Inferior parietal cortex (tissue), 1 donor: ENCODE results near the gene SIRT3.
"Not testable (repeated sequence)": the region's sequence is repeated elsewhere in the genome, so short reads cannot be mapped to it uniquely, and the experiment has no call there.

ENCODE experiments used
- DNase-seq: peaks from one replicate; pipeline ENCODE4 v3.0.0-alpha.2; 2016; ENCODE audit errors: extremely low spot score

The SIRT3 gene

DNA sequence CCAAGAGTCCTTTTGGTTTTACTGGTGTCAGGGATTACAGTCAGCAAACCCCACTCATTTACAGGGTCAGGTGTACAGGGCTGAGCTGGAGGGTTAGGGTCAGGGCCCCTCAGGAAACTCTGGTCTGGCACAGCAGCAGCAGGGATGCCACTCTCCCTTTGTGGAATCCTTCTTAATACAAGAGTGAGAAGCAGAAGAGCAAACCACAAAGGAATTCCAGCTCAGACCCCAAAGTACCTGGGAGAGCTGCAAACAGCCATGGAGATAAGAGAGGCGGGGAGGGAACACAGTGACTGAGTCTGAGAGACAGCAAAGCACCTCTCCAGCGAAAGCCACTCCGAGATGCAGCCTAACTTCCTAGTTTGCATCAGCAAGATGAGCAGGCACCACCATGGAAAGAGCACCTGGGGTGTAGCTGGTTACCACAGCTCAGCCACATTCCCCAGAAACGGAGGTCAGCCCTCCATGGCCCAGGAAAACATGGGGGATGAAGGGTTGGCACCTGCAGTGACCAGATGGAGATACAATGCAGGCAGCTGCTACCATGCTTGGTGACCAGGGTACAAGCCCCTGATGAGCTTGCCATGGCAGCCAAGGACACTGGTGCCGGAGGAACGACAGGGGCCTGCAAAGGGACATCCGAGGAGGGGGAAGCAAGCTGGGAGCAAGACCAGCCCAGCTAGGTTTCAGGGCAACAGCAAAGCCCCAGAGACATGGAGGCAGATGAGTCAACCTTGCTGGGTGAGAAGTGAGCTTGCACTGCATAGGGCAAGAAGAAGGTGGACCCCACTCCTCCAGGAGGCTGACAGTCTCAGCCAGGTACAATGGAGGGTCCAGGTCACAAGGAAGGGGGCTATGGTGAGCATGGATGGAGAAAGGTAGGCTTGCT is 32.8 kb downstream of the SIRT3 start:
- no peak for DNase-seq

DNA sequence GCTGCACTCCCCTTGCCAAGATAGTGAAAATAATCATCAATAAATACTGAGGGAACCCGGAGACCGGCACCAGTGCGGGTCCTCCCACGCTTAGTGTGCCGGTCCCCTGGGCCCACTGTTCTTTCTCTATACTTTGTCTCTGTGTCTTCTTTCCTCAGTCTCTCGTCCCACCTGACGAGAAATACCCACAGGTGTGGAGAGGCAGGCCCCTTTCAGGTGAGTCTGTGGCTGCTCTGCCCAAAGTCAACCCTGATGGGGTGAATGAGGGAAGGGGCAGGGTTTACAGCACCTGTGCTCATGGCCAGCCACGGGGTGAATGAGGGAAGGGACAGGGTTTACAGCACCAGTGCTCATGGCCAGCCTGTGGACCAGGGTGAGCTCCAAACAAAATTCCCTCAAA is 33.7 kb downstream of the SIRT3 start:
- no peak for DNase-seq

- DNase-seq, result no peak
These were observed 34.2 kb downstream of the SIRT3 start for GRCh38 chr11:201966-202365.

DNA sequence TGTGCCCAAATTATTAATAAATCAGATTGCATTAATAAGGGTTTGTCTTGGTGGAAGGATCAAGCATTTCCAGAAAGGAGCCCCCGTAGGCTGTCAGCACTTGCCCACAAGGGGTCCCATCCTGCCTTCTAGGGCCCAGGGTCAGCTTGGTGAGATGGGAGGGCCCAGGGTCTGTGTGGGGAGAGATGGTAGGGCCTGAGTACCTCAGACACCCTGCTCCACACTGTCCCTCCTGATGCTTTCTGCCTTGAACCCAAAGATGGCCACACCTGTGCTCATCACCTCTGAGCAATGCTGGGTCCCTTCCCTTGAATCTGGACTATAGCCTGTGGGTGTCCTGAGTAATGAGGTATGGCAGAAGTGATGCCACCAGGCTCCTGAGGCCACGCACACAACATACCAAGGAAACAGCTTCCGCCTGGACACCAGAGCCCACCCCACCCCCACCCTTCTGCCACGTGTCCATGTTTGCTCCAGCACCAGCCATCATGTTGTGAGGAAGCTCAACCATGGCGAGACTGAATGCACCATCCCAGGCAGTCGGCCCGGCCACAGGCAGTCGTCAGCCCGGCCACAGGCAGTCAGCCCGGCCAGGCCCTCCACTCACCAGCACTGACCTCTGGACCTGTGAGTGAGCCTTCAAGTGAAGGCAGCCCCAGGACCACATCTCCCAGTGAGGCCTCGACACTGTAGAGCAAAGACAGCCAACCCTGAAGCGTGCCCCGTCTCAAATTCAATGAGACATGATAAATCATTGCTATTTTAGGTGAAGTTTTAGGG is 35.7 kb downstream of the SIRT3 start:
- no peak for DNase-seq

DNA sequence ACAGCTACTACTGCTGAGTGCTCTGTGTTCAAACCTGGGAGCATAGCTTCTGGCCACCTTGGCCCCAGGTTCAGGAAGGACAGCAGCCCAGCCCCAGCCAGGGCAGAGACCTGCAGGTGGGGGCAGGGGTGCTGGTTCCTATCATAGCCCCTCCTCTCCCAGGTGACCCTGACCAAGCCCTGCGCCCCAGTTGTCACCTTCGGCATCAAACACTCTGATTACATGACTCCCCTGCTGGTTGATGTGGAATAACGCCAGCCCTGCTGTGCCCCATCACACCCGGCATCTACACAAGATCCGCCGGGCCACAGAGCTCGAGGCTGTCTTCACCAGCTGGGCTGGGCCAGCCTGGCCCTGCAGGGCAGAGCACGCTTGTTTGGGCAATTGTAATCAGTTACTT is 36.4 kb downstream of the SIRT3 start:
- DNase-seq, result no peak

GRCh38 chr11:199004-199581 is 37.0 kb downstream of the SIRT3 start:
- no peak for DNase-seq

DNA sequence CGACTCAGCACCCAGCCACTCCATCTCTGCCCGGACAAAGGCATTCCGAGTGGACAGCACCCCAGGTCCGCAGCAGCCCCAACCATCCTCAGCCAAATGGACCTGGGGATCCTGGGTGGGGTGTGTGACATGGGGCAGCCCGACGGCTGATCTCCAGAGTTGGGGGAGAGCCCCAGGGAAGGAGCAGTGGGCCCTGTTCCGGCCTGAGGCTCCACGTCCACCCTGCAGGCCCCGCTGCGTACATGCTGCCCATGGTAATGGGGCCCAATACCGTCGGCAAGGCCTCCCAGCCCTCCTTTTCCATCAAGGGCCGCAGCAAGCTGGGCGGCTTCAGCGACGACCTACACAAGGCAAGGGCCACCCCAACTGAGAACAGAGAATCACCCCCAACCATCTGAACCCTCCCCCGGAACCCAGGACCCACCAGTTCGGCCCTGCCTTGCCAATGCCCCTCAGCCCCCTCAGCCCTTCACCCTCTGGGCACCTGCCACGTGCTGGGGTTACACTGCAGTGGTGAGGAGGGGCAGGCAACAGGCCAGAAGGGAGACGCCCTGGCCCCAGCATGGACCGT is 37.8 kb downstream of the SIRT3 start:
- DNase-seq, result no peak

- no peak for DNase-seq
These were observed 38.4 kb downstream of the SIRT3 start for GRCh38 chr11:197741-198235.

- DNase-seq, result no peak
These were observed 39.1 kb downstream of the SIRT3 start for GRCh38 chr11:196786-197731.

- DNase-seq, result not testable (repeated sequence)
These were observed 42.7 kb downstream of the SIRT3 start for GRCh38 chr11:193481-193880.

GRCh38 chr11:192674-193128 is 43.4 kb downstream of the SIRT3 start, which contains the start of gene SCGB1C1:
Gene SCGB1C1, plus strand, starts transcription at chr11:193078. Its CDS starts 22 bp downstream, at chr11:193100.
- DNase-seq, result not testable (repeated sequence)

DNA sequence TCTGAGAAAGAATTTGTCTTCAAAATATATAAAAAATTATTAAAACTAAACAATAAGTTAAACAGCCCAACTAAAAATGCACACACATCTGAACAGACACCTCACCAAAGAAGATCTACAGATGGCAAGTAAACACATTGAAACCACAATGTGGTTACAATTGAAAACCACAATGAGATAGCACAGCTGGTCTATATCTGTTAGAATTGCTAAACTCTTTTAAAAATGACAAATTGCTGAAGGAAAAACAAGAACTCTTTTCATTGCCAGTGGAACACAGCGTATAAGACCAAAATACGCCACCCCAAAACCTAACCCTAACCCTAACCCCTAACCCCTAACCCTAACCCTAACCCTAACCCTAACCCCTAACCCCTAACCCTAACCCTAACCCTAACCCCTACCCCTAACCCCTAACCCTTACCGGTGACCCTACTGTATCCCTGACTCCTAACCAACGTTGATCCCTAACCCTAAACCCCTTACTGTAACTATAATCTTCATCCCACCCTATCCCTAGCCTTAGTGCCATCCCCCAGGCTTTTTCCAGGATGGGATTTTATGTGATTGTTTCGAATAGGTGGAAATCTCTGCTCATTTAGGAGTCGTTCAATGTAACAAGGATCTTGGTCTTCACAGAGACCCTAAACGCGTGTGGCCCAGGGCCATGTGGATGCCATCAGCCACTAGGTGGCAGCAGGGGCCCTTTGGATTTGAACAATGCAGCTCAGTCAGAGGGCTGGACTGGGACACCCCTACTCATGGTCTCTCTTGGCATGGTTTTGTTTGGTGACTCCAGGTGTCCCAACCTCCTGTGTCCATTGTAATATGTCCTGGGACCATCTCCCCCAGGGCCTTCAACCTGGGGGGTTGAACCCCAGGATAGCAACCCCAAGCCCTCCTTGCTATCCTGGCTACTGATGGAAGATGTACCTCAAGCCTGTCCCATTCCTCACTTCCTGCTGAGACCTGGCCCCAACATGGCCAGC is 44.4 kb downstream of the SIRT3 start:
- DNase-seq, result not testable (repeated sequence)

- not testable (repeated sequence) for DNase-seq
These were observed 45.6 kb downstream of the SIRT3 start for GRCh38 chr11:190546-190945.

GRCh38 chr11:189843-190311 is 46.3 kb downstream of the SIRT3 start:
- DNase-seq, result not testable (repeated sequence)

DNA sequence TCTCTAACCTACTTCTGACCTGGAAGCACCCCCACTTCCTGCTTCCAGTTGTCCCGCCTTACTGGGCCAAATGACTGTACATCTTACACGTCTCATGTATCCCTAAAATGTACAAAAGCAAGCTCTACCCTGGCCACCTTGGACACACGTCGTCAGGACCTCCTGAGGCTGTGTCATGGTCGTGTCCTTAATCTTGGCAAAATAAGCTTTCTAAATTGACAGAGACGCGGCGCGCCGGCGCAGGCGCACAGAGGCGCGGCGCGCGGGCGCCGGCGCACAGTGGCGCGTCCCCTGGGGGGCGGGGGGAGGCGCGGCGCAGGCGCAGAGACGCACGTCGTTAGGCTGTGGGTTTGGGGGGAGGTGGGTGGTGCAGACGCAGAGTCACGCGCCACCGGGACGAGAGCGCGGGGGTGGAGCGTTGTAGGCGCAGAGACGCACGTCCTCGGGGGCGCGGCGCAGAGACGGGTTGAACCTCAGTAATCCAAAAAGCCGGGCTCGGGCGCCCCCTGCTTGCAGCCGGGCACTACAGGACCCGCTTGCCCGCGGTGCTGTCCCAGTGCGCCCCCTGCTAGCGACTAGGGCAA is 46.9 kb downstream of the SIRT3 start:
- DNase-seq, result not testable (repeated sequence)

DNA sequence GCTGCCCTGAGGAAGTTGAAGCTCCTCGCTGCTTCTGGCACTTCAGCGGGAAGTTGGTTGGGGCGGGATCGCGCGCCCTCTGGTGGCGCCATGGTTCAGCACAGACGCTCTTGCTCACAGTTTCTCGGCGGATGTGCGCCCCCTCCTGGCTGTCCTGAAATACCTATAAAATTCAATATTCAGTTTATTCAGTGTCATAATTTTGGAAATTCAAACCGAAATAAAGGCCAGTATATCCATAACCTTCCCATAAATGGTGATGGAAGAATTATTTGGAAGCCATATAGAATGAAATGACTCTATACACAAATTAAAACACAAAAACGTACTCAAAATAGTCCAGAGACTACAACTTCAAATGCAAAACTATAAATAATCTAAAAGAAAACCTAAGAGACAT is 55.9 kb downstream of the SIRT3 start:
- not testable (repeated sequence) for DNase-seq
